Natural killer cell (primary cell): ENCODE measurements around the gene MAPRE3. TPM values are rescaled to one million over a fixed set of nuclear protein-coding genes. Genes with fewer than 3 reads are reported as not detected.

Experiments
- ATAC-seq, 3 donors: fragments of 150-1000 bp in 2 of 3; fragments of 200-7000 bp in 1 of 3; cut with Tn5 transposase; 1 replicate in 1 of 3; 2 replicates in 2 of 3; pipeline ENCODE4 v1.10.0; 2021; ENCODE audit warnings: mild to moderate bottlenecking in 2 of 3, moderate library complexity in 2 of 3
- DNase-seq, 2 donors: peaks; one replicate each; pipeline versions ENCODE4 v3.0.0 to v3.0.0-alpha.2; 2013 to 2021; ENCODE audit warnings: mixed read lengths in 1 of 2
- H3K27ac ChIP-seq: one replicate; pipeline ENCODE4 v1.5.1; 2013; ENCODE audit warnings: mild to moderate bottlenecking, low read length
- H3K27me3 ChIP-seq: one replicate; pipeline ENCODE4 v1.6.1; 2013; ENCODE audit warnings: low read length; ENCODE audit not compliant: control insufficient read depth, insufficient read depth
- H3K36me3 ChIP-seq: one replicate; pipeline ENCODE4 v1.6.1; 2013; ENCODE audit warnings: low read length; ENCODE audit not compliant: control insufficient read depth, insufficient read depth
- H3K4me1 ChIP-seq: one replicate; pipeline ENCODE4 v1.6.1; 2013; ENCODE audit warnings: low read length; ENCODE audit not compliant: control insufficient read depth, insufficient read depth
- H3K4me3 ChIP-seq: one replicate; pipeline ENCODE4 v1.5.1; 2013; ENCODE audit warnings: low read length
- H3K9me3 ChIP-seq: one replicate; pipeline ENCODE4 v1.6.1; 2013; ENCODE audit warnings: low read length; ENCODE audit not compliant: control insufficient read depth, insufficient read depth
- H3K27ac Mint-ChIP-seq, 2 donors: one replicate each; pipeline ENCODE4 v1.8.0; 2022; ENCODE audit warnings: mild to moderate bottlenecking in 2 of 2, mixed read lengths in 2 of 2, moderate library complexity in 1 of 2
- H3K27me3 Mint-ChIP-seq, 2 donors: one replicate each; pipeline ENCODE4 v1.8.0; 2022; ENCODE audit warnings: low read depth in 2 of 2, mixed read lengths in 2 of 2
- H3K36me3 Mint-ChIP-seq: one replicate; pipeline ENCODE4 v1.8.0; 2022; ENCODE audit warnings: mixed read lengths
- H3K4me1 Mint-ChIP-seq, 2 donors: one replicate each; pipeline ENCODE4 v1.8.0; 2022; ENCODE audit warnings: mixed read lengths in 2 of 2
- H3K4me3 Mint-ChIP-seq: one replicate; pipeline ENCODE4 v1.8.0; 2022; ENCODE audit warnings: mild to moderate bottlenecking, moderate library complexity, mixed read lengths
- H3K9me3 Mint-ChIP-seq, 2 donors: one replicate each; pipeline ENCODE4 v1.8.0; 2022; ENCODE audit warnings: mixed read lengths in 2 of 2
- WGBS: methylation state at CpG from one replicate; pipeline ENCODE4 v1.1.7; 2013; ENCODE audit warnings: missing lambda C conversion rate; ENCODE audit not compliant: insufficient coverage; 5-methylcytosine and 5-hydroxymethylcytosine counted together
- intact Hi-C: fragments of 100-400 bp; cut with micrococcal nuclease; formaldehyde crosslinking; loops from one replicate; pipeline ENCODE4 v1.14.2; 2022
- total RNA-seq, 4 donors: library from RNA; stranded (reverse); fragments of 120-200 nt in 1 of 4; gene quantifications; one replicate each; pipeline versions ENCODE4 v1.2.3 to v1.2.4, GENCODE V29; 2013 to 2022
- TF ChIP-seq, protein P1 (sequence below): fragments of 200-600 bp; IDR thresholded peaks from one replicate; pipeline ENCODE4 v1.8.0; 2022; ENCODE audit warnings: antibody characterized with exemption

MAPRE3 gene
- total RNA-seq, 3 donors from 2014 or later (not counting 1 experiment from before 2014, with no cell fraction given): 3.9 to 5.0 (median 4.2) TPM

DNA sequence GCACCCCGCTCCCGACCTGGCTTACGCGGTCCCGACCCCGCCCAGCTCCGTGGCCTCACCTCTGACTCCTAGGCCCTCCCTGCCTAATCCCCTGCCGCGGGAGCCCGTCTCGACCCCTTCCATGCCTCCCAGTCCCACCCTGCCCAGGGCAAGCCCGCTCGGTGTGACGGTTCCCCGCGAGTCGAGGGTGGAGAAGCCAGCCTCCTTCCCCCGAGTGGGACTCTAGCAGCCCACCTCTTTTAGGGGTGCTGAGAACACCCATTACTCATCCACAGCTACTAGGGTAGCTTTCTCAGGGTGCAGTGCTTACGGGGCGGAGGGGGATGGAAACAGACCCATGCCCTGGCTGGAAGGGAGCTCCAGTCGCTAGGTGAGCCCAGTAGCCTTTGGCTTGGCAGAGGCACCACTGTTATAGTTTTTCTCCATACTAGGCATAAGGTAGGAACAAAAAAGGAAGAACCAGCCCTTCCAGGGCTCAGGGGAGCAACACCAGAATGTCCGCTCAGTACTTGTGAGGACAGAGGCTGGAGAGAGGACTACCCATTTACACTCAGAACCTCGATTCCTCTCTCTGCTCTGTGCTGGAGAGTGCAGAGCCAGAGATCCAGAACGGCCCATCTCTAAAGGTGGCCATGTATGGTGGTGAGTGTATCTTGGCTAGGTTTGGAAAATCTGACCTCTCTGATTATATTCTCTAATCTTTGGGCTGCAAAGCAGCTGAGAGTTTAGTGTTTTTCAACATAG, 81.6 kb downstream of the MAPRE3 start:
- H3K9me3 ChIP-seq: no peaks in the 10 kb centered on the region
- peaks cover 29 to 39% of the 10 kb centered on the region in 2 donors for H3K4me1 Mint-ChIP-seq
- peaks cover 6 to 12% of the 10 kb centered on the region in 2 donors for H3K27me3 Mint-ChIP-seq
- peak overlapping the region; percentile 81 to 99 for H3K27ac Mint-ChIP-seq
- 8% methylated on average over 23 of the region's 24 CpGs for WGBS
- ATAC-seq: no peak
- TF ChIP-seq, protein P1, sequence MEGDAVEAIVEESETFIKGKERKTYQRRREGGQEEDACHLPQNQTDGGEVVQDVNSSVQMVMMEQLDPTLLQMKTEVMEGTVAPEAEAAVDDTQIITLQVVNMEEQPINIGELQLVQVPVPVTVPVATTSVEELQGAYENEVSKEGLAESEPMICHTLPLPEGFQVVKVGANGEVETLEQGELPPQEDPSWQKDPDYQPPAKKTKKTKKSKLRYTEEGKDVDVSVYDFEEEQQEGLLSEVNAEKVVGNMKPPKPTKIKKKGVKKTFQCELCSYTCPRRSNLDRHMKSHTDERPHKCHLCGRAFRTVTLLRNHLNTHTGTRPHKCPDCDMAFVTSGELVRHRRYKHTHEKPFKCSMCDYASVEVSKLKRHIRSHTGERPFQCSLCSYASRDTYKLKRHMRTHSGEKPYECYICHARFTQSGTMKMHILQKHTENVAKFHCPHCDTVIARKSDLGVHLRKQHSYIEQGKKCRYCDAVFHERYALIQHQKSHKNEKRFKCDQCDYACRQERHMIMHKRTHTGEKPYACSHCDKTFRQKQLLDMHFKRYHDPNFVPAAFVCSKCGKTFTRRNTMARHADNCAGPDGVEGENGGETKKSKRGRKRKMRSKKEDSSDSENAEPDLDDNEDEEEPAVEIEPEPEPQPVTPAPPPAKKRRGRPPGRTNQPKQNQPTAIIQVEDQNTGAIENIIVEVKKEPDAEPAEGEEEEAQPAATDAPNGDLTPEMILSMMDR: no peak
- H3K9me3 Mint-ChIP-seq: peaks cover 0 to 2% of the 10 kb centered on the region in 2 donors
- H3K4me3 ChIP-seq: peak overlapping the region; percentile 66
- peak overlapping the region; percentile 82 for H3K27ac ChIP-seq
- H3K4me1 ChIP-seq: peaks cover 16% of the 10 kb centered on the region
- intact Hi-C loops: loop anchor here (1.0 to 5.0 kb wide), 4 partner anchors 19 to 80 kb away; partner anchors contain the start of genes KHK, OST4, PREB and TMEM214
- H3K36me3 ChIP-seq: peaks cover 21% of the 10 kb centered on the region
- peaks cover 11% of the 10 kb centered on the region for H3K36me3 Mint-ChIP-seq
- peak in 1 of 2 donors; percentile 23 for DNase-seq
- peak overlapping the region; percentile 86 for H3K4me3 Mint-ChIP-seq
- no peaks in the 10 kb centered on the region for H3K27me3 ChIP-seq

DNA sequence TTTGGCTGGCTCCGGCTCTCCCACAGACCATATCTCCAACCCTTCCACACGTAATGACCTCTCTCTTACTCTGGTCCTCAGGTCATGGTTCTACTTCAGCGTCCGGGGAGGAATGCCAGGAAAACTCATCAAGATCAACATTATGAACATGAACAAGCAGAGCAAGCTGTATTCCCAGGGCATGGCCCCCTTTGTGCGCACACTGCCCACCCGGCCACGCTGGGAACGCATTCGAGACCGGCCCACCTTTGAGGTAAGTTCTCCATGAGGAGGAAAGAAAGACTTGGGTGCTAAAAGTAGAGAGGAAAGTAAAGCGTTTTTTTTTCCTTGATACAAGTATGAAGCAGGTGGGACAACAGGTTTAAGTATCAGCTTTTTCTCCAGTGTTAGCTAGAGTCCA, 82.9 kb downstream of the MAPRE3 start:
- Histone ChIP-seq H3K27ac (no peak overlapping the region), H3K27me3 (no peaks in the 10 kb centered on the region), H3K9me3 (no peaks in the 10 kb centered on the region), H3K36me3 (peaks cover 21% of the 10 kb centered on the region), H3K4me1 (peaks cover 16% of the 10 kb centered on the region), H3K4me3 (no peak overlapping the region)
- Mint-ChIP-seq H3K4me3 (peak overlapping the region; percentile 86), H3K27me3 (peaks cover 6 to 12% of the 10 kb centered on the region in 2 donors), H3K4me1 (peaks cover 29 to 39% of the 10 kb centered on the region in 2 donors), H3K36me3 (peaks cover 11% of the 10 kb centered on the region), H3K27ac (no peak overlapping the region), H3K9me3 (peaks cover 0 to 2% of the 10 kb centered on the region in 2 donors)
- TF ChIP-seq, protein P1: no peak
- DNase-seq (no peak), ATAC-seq (no peak)
- intact Hi-C loops: loop anchor here (5.0 kb wide), 1 partner anchor 79 kb away; the partner anchor contains the start of gene PREB
- 98% methylated on average over 11 of the region's 11 CpGs for WGBS

DNA sequence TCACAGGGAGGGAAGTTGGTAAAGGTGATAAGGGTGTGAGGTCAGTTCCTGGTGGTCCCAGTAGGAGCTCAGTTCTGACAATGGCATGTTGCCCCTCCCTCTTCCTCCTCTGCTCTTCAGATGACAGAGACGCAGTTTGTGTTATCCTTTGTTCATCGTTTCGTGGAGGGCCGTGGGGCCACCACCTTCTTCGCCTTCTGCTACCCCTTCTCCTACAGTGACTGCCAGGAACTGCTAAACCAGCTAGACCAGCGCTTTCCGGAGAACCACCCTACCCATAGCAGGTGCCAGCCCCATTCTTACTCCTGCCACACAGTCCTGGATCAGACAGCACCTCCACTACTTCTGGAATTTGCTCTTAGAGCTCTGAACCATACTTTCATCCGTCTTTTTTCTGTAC, 83.3 kb downstream of the MAPRE3 start:
- intact Hi-C loops: loop anchor here (5.0 kb wide), 1 partner anchor 79 kb away; the partner anchor contains the start of gene PREB
- peak overlapping the region in 1 of 2 donors; percentile 42 for H3K27ac Mint-ChIP-seq

More for the DNA sequence above, 83.3 kb downstream of the MAPRE3 start:
- no peak overlapping the region for H3K27ac ChIP-seq
- H3K27me3 Mint-ChIP-seq: peaks cover 6 to 12% of the 10 kb centered on the region in 2 donors
- ATAC-seq (no peak), DNase-seq (no peak)
- H3K36me3 Mint-ChIP-seq: peaks cover 11% of the 10 kb centered on the region
- H3K36me3 ChIP-seq: peaks cover 21% of the 10 kb centered on the region
- H3K9me3 Mint-ChIP-seq: peaks cover 0 to 2% of the 10 kb centered on the region in 2 donors
- 97% methylated on average over 8 of the region's 8 CpGs for WGBS
- TF ChIP-seq, protein P1: no peak
- H3K4me1 Mint-ChIP-seq: peaks cover 29 to 39% of the 10 kb centered on the region in 2 donors
- H3K9me3 ChIP-seq: no peaks in the 10 kb centered on the region
- peaks cover 16% of the 10 kb centered on the region for H3K4me1 ChIP-seq
- H3K27me3 ChIP-seq: no peaks in the 10 kb centered on the region
- H3K4me3 Mint-ChIP-seq: peak overlapping the region; percentile 56
- no peak overlapping the region for H3K4me3 ChIP-seq
